Measurements from ENCODE around the gene PPY. TPM values are rescaled to one million over a fixed set of nuclear protein-coding genes. Genes with fewer than 3 reads are reported as not detected.
"Not testable (repeated sequence)": the region's sequence is repeated elsewhere in the genome, so short reads cannot be mapped to it uniquely, and the experiment has no call there.

Gene PPY
- total RNA-seq, 6 donors from 2014 or later, result not detected

DNA sequence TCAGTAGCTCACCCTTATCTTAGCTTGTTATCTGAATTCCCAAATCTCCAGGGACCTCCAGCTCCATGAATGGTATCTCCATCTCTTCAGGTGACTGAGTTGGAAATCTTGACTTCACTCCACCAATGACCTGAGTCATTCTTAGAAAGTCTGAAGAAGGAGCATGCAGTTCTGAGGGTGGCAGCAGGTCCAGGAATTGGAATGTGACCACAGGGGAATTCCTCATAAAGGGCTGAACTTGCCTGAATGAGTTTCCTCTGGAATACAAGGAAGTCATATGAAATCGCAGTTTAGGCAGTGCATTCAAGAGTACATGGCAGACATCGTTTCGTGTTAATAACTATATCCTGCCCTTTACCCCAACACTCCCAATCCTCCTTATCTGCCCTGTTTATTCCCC is 24.0 kb upstream of the PPY start:
- Histone ChIP-seq H3K36me3 (no peaks in the 10 kb centered on the region), H3K27ac (no peak overlapping the region), H3K27me3 (no peaks in the 10 kb centered on the region), H3K9me3 (no peaks in the 10 kb centered on the region), H3K4me3 (no peak overlapping the region), H3K4me1 (no peaks in the 10 kb centered on the region)
- ATAC-seq (ENCODE audit: low FRiP score in 2 of 2) (no peak), DNase-seq (no peak)
- 54 to 65% methylated on average over 3 of the region's 3 CpGs for WGBS, 2 donors
- TF ChIP-seq, protein P1, sequence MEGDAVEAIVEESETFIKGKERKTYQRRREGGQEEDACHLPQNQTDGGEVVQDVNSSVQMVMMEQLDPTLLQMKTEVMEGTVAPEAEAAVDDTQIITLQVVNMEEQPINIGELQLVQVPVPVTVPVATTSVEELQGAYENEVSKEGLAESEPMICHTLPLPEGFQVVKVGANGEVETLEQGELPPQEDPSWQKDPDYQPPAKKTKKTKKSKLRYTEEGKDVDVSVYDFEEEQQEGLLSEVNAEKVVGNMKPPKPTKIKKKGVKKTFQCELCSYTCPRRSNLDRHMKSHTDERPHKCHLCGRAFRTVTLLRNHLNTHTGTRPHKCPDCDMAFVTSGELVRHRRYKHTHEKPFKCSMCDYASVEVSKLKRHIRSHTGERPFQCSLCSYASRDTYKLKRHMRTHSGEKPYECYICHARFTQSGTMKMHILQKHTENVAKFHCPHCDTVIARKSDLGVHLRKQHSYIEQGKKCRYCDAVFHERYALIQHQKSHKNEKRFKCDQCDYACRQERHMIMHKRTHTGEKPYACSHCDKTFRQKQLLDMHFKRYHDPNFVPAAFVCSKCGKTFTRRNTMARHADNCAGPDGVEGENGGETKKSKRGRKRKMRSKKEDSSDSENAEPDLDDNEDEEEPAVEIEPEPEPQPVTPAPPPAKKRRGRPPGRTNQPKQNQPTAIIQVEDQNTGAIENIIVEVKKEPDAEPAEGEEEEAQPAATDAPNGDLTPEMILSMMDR (IDR thresholded peaks at IDR 0.05), result no peak
- TF ChIP-seq POLR2A (IDR thresholded peaks at IDR 0.05) (no peak), EP300 (IDR thresholded peaks at IDR 0.05) (no peak)

DNA sequence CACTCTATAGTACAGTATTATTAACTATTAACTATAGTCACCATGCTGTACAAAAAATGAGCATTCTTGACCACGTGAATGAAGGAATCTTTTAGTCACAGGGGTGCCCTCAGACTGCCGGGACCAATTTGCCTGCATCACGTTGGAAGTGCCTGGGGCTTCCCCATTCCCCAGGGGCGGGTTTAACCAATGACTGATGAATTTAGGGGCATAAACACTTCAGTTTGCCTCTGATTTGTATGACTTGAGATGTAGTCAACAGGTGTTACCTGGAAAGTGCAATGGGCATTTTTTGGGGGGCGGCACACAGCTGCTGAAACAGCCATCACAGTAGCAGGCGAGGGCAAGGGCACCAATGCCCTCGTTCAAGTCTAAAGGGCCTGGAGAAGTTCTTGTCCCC is 20.2 kb upstream of the PPY start:
- H3K36me3 ChIP-seq, result no peaks in the 10 kb centered on the region
- H3K9me3 ChIP-seq, result no peaks in the 10 kb centered on the region
- DNase-seq (no peak), ATAC-seq (ENCODE audit: low FRiP score in 2 of 2) (no peak)
- H3K27ac ChIP-seq, result no peak overlapping the region
- H3K27me3 ChIP-seq, result no peaks in the 10 kb centered on the region
- WGBS, 2 donors, result 62 to 68% methylated on average over 7 of the region's 7 CpGs
- no peaks in the 10 kb centered on the region for H3K4me1 ChIP-seq
- no peak for TF ChIP-seq POLR2A (IDR thresholded peaks at IDR 0.05)
- no peak for TF ChIP-seq POLR2AphosphoS5 (IDR thresholded peaks at IDR 0.05)
- TF ChIP-seq EP300 (IDR thresholded peaks at IDR 0.05), result no peak
- TF ChIP-seq, protein P1 (IDR thresholded peaks at IDR 0.05), result no peak
- H3K4me3 ChIP-seq, result no peak overlapping the region

DNA sequence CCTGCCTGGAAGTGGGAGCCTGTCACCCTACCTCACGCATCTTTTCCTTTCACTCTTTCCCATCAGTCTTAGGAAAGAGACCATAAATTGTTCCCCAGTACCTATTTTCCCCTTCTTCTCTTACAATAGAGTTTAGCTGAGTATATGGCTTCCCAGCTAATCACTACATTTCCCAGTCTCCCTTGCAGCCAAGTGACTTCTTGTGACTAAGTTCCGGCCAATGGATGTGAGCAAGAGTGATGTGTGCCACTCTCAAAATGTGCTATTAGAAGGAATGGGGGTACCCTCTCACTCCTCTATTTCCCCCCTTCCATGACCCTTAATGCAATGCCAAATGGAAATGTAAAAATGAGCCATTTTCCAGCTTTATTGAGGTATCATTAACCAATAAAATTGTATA is 19.7 kb upstream of the PPY start:
- ATAC-seq (ENCODE audit: low FRiP score in 2 of 2), result no peak
- TF ChIP-seq POLR2A (IDR thresholded peaks at IDR 0.05), result no peak
- TF ChIP-seq EP300 (IDR thresholded peaks at IDR 0.05), result no peak
- TF ChIP-seq, protein P1 (IDR thresholded peaks at IDR 0.05), result no peak
- no peak for TF ChIP-seq POLR2AphosphoS5 (IDR thresholded peaks at IDR 0.05)
- H3K4me1 ChIP-seq, result no peaks in the 10 kb centered on the region
- H3K27me3 ChIP-seq, result no peaks in the 10 kb centered on the region
- 90 to 95% methylated on average over 2 of the region's 2 CpGs for WGBS, 2 donors
- H3K27ac ChIP-seq, result no peak overlapping the region
- H3K36me3 ChIP-seq, result no peaks in the 10 kb centered on the region
- no peaks in the 10 kb centered on the region for H3K9me3 ChIP-seq
- DNase-seq, result no peak
- H3K4me3 ChIP-seq, result no peak overlapping the region

DNA sequence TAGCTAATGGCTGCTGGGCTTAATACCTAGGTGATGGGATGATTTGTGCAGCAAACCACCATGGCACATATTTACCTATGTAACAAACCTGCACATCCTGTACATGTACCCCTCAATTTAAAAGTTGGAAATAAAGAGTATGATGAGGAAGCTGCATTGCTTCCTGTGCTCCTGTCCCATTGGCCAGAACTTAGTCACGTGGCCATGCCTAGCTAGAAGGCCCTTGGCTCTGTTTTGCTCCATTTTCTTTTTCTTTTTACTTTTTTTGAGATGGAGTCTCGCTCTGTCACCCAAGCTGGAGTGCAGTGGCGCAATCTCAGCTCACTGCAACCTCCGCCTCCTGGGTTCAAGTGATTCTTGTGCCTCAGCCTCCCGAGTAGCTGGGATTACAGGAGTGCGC is 19.0 kb upstream of the PPY start:
- not testable (repeated sequence) for H3K4me1 ChIP-seq; H3K27ac ChIP-seq; DNase-seq; H3K4me3 ChIP-seq; ATAC-seq (ENCODE audit: low FRiP score in 2 of 2); H3K27me3 ChIP-seq; H3K9me3 ChIP-seq; H3K36me3 ChIP-seq
- WGBS, 2 donors, result 83 to 90% methylated on average over 6 of the region's 6 CpGs

DNA sequence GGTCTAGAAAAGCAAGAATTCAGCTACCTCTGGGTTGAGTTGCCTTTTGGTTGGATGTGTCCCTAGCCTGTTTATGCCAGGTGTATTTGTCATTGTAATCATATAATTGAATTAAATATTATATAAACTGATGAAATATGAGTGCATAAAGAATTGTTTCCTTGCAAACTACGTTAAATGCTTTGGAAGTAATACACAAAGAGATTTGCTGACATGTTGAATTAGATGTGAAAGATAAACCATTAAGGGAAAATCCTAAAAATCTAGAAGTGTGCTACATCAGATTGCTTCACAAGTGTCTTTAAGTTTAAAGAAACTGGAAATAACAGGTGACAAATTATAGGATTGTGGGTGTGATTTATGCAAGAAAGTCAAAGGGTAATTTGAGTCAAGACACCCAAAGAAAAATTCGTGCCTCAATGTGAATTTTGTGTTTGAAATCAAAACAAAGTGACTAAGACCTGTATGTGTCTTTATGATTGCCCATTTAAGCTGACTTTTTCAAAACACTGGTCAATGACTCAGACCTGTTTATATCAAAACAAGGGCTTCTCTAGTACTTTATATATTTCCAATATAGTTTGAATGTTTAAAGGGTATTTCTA is 16.6 kb upstream of the PPY start:
- Histone ChIP-seq H3K36me3 (no peaks in the 10 kb centered on the region), H3K4me1 (no peaks in the 10 kb centered on the region), H3K27ac (no peak overlapping the region), H3K27me3 (peaks cover 0 to 2% (median 0%) of the 10 kb centered on the region in 4 donors), H3K4me3 (no peak overlapping the region), H3K9me3 (no peaks in the 10 kb centered on the region)
- TF ChIP-seq POLR2AphosphoS5 (IDR thresholded peaks at IDR 0.05), result no peak
- TF ChIP-seq, protein P1 (IDR thresholded peaks at IDR 0.05), result no peak
- TF ChIP-seq EP300 (IDR thresholded peaks at IDR 0.05), result no peak
- no peak for TF ChIP-seq POLR2A (IDR thresholded peaks at IDR 0.05)
- ATAC-seq (ENCODE audit: low FRiP score in 2 of 2), result no peak
- no peak for DNase-seq
- 64 to 71% methylated on average over 2 of the region's 2 CpGs for WGBS, 2 donors
